C4-2B (cell line): ENCODE measurements around the gene GRB7.

Experiments used
- CTCF ChIP-seq: fragments of 450-650 bp; conservative IDR thresholded peaks from 2 replicates; pipeline ENCODE4 v1.5.1; 2017; ENCODE audit warnings: mild to moderate bottlenecking
- ZFX ChIP-seq: fragments of 450-650 bp; IDR thresholded peaks from 2 replicates; pipeline ENCODE4 v1.6.1; 2017

GRCh38 chr17:39757931-39758873 lies 20.5 kb downstream of the GRB7 start:
- TF ChIP-seq CTCF (no peak), ZFX (no peak)
